SK-N-DZ (cell line): ENCODE measurements around the gene OTUD7B. TPM values are rescaled to one million over a fixed set of nuclear protein-coding genes. Genes with fewer than 3 reads are reported as not detected.
"Not testable (repeated sequence)": the region's sequence is repeated elsewhere in the genome, so short reads cannot be mapped to it uniquely, and the experiment has no call there.

Source experiments
- DNase-seq: peaks from one replicate; pipeline ENCODE4 v3.0.0-alpha.2; 2015; ENCODE audit warnings: low spot score
- polyA plus RNA-seq, 2 experiments: library from polyadenylated mRNA; depleted of rRNA; stranded (reverse); fragments of >200 nt; gene quantifications; 2 replicates each; pipeline ENCODE4 v1.2.3, GENCODE V29; 2014

Gene OTUD7B
- polyA plus RNA-seq (2014; cell fraction: cytosol; rRNA removed), result 3.8 and 4.3 TPM in 2 replicates
- polyA plus RNA-seq (2014; cell fraction: nucleus; rRNA removed), result 2.4 and 3.9 TPM in 2 replicates

DNA sequence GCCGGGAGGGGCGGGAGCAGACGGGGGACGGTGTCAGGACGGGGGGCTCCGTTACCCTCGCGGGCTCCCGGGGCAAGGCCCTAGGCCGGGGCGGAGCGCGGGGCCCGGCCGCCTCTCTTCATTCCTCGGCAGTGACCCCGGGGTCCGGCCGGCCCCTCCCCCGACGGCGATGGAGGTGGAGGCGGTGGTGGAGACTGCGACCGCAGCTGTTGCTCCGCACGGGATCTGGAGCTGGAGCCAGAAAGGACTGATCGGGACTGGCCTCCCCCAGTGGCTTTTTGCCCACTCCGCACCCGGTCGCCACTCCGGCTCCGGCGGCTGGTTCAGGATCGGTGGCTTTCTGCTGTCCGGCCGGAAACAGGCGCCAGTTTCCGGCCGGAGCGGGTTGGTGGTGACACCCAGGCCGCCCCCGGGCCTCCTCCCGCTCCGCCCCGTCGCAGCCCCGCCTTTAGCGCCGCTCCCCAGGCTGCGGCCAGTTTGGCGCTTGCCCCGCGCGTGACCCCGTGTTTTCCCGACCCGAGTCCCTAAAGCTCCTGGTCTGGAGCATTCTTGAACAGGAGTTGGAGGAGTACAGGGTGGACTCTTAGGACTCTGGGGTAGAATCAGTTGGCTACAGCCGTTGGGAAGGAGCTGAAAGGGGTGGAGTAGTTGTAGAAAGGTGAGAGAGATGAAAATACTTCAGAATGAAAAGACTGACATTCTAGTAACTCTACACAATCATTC is at the start of gene OTUD7B:
OTUD7B (minus strand) TSS at position 334 of the 723 bp plus-strand sequence. CDS start 33,216 bp downstream, outside the sequence.
- DNase-seq, result peak; percentile 90

DNA sequence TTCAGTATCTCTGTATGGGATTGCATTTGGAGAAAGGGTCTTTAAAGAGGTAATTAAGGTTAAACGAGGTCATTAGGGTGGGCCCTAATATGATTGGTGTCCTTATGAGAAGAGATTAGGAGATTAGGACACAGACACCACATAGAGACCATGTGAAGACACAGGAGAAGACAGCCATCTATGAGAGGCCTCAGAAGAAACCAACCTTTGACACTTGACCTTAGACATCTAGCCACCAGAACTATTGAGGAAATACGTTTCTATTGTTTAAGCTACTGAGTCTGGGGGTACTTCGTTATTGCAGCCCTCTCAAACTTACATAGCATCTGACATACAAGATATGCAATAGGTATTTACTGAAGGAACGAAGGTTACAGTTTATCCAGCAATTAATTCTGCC is 49.7 kb upstream of the OTUD7B start:
- peak; percentile 18 for DNase-seq

- no peak for DNase-seq
Measured at GRCh38 chr1:150056407-150056806, 45.9 kb upstream of the OTUD7B start.

DNA sequence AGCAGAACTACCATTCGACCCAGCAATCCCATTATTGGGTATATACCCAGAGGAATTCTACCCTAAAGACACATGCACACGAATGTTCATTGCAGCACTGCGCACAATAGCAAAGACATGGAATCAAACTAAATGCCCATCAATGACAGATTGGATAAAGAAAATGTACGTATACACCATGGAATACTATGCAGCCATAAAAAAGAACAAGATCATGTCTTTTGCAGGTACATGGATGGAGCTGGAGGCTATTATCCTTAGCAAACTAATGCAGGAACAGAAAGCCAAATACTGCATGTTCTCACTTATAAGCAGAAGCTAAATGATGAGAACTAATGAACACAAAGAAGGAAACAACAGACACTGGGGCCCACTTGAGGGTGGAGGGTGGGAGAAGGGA is 45.0 kb upstream of the OTUD7B start:
- not testable (repeated sequence) for DNase-seq

- DNase-seq, result no peak
Measured at GRCh38 chr1:150053926-150054325, 43.4 kb upstream of the OTUD7B start.

DNA sequence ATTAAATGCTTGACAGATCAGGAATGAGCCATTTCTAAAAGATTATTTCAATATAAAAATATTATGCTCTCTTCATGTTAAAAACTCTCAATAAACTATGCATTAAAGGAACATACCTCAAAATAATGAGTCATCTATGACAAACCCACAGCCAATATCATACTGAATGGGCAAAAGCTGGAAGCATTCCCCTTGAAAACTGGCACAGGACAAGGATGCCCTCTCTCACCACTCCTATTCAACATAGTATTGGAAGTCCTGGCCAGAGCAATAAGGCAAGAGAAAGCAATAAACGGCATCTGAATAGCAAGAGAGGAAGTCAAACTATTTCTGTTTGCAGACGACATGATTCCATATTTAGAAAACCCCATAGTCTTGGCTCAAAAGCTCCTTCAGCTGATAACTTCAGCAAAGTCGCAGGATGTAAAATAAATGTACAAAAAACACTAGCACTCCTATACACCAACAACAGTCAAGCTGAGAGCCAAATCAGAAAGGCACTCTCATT is 41.4 kb upstream of the OTUD7B start:
- not testable (repeated sequence) for DNase-seq

- DNase-seq, result no peak
Measured at GRCh38 chr1:150051089-150051373, 40.5 kb upstream of the OTUD7B start.

DNA sequence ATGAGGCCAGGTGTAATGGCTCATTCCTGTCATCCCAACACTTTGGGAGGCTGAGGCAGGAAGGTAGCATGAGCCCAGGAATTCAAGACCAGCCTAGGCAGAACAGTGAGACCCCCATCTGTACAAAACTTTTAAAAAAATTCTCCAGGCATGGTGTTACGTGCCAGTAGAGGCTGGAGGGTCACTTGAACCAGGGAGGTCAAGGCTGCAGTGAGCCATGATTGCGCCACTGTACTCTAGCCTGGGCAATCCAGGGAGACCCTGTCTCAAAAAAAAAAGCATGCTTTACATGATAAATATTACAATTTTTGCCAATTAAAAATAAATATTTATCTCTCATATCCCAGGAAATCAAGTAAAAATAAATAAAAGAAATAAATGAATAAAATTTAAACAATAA is 39.4 kb upstream of the OTUD7B start:
- no peak for DNase-seq

GRCh38 chr1:150034336-150034735 is 23.8 kb upstream of the OTUD7B start:
- DNase-seq, result no peak

- no peak for DNase-seq
Measured at GRCh38 chr1:150028322-150028721, 17.8 kb upstream of the OTUD7B start.

GRCh38 chr1:150024156-150024555 is 13.6 kb upstream of the OTUD7B start:
- DNase-seq, result no peak

DNA sequence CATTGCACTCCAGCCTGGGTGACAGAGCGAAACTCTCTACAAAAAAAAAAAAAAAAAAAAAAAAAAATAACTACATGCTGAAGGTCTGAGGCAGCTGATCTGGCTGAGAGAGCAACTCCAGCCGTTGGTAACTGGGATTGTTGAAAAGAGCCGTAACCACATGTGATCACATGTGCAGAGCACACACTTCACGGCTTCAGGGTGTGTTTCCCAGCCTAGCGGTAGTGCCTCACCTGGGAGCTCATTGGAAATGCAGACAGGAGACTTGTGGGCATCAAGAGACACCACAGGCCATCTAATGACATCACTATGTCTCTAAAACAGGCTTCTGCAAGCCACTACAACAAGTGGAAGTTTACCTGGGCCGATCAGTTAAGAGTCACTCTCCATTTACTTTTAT is 11.8 kb upstream of the OTUD7B start:
- DNase-seq, result no peak

GRCh38 chr1:150021191-150021694 is 10.7 kb upstream of the OTUD7B start:
- no peak for DNase-seq

DNA sequence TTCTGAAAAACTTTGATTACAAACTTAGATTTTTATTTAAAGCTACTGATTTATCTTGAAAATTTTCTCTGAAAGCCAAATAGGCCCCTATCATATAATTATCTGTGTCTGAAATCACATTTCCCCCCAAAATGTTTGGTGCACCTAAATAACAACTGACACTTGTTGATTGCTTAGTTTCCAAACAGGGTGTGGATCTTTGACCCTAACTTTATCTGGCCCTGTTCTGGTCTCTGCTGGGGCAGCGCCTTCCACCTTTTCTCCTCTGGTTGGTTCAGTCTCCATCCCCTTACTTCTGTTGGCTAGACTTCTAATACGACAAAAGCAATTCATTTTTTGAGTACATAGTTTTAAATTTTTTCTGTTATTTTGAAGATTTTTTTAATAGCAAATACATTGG is 10.2 kb upstream of the OTUD7B start:
- no peak for DNase-seq

DNA sequence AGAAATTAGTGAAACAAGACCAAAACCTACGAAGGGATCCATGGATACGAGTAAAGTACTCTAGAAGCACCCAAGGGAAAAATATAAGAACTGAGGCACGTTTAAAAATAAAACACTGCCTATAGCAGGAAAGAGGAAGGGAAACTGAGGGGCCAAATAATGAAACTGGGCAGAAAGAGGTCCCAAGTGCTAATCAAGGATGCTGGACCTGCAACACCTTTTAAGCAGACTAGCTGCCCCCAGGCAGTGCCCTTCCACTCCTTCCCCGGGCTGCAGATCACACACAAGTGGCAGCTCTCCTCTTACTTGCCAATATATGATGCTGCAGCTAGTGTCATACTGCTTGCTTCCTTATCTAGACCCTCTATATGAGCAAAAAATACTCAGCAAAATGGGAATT is 7.6 kb upstream of the OTUD7B start:
- DNase-seq, result no peak

DNA sequence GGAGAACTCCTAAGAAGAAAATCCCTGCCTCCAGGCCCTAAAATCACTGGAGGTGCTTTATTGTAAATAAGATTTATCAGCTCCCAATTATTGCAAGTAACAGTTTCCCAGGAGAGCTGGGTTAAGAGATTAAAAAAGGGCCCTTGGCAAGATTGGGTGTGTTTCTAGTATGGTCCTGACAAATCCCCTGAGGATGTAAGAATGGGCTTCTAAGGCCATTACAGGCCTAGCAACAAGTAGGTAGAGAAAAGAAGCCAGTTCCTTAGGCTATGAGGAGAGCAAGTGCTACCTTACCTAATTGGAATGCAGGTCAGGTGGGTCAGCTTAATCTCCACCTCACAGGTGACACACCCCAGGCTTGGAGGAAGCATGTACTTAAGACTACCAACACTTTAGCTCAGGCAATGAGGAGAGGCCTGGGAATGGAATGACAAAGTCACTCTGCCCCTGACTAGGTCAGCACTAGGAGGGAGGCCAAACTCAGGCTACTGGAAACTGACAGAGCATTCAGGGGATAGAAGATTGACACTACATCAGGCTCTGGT is 6.8 kb upstream of the OTUD7B start:
- DNase-seq, result no peak

DNA sequence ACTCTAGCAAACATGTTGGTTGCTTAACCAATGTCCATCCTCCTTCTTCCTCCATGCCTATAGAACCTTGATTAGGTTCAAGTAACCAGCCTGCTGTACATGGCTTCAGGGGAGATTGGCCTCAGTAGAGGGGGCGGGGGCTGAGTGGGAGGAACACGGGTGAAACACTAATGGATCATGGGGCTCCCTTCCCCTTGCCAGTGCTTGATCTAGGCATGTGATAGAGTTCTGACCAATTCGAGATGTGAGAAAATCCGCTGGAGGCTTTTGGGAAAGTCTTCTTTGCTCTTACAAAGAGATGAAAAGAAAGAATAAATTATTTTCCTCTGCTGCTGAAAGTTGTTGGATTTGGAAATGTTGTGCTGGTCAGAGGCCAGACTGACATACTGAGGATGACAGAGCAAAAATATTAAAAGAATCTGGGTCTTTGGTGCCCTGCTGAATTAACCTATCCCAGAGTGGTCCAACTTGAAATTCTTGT is 5.2 kb upstream of the OTUD7B start:
- DNase-seq, result no peak

GRCh38 chr1:150012611-150013010 is 2.1 kb upstream of the OTUD7B start:
- DNase-seq, result no peak

DNA sequence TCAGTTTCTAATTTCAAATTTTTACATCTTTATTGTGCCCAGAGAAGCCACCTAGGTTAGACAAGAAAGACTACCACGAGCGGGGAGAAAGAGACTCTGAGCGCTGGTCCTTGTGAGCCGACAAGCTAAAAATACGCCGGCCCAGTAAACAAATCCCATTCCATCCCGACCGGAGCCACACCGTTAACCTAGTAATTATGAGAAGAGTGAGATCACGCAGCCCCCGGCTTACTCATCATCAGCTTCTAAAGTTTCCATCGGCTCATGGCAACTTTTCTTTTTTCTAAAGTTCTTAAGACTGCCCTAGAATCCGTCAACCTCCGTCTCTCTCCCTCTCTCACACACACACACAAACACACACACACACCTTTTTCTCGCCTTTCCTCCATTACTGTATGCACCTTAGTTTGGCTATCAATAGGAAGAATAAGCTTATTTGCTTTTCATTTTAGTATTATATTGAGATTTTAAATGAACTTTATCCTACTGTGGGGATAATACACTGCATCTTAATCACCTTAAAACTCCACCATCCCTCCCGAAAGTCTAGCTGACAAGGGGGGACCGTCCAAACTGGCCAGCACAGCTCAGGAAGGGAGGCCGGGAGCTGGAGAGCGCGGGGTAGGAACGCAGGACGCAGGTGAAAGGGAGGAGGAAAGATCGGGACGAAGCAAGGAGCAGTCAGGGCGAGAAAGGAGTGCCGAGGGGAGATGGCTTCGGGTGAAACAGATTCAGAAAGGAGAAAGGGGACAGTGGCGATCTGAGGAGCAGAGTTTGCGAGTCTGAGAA is 728 bp downstream of the OTUD7B start:
- peak; percentile 64 for DNase-seq

DNA sequence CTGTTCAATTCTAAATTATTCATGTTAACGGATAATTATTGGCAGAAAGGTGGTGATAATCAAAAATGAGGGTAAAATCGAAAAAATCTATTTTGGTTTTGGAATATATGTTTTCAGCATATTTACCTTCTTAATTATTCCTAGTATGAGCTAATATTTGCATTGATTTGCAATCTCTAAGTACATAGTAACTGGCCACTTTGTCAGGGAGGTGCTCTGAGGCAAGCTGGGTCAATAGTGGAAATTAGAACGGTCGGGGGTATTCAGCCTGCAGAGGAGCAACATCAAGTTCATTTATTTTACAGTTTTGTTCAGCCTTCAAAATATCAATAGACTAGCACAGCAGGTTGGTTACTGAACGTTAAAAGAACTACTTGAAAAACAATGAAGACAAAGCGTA is 1.8 kb downstream of the OTUD7B start:
- DNase-seq, result no peak

DNA sequence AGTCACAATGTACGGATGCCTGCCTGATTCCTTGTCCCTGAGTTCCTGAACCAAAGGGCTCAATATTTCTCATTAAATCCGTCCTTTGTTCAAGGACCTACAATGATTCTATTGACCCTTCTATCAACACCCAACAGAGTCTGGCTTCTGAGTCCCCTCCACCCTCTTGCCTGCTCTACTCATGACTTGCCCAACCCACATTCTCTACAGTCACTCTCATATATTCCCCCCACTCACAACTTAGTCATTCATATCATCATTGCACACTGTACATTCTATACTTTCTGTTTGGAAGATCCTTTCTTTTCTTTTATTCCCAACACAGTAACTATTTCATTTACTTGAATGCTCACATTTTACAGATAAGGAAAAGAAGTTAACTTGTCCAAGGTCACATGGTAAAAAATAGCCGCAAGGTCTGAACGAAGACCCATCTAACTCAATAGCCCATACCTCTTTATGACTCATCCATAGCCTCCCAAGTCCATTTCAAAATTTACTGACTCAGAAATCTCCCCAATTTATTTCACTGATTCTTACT is 3.6 kb downstream of the OTUD7B start:
- DNase-seq, result no peak

GRCh38 chr1:150005606-150006005 is 4.9 kb downstream of the OTUD7B start:
- DNase-seq, result no peak
